Spleen (tissue), 7 donors: Measurements from ENCODE around the gene EVC.

ENCODE experiments used
- CTCF ChIP-seq, 11 experiments: fragments of 200-600 bp in 7 of 11; fragments of 450-650 bp in 4 of 11; sonication (generic) in 4 of 11; IDR thresholded peaks in 8 of 11; conservative IDR thresholded peaks in 3 of 11; 1 replicate in 7 of 11; 2 replicates in 4 of 11; pipeline versions ENCODE4 v1.4.0 to v1.8.0; 2016 to 2021; ENCODE audit warnings: antibody characterized with exemption in 11 of 11, inconsistent platforms in 4 of 11, mild to moderate bottlenecking in 1 of 11
- POLR2A ChIP-seq, 3 donors: fragments of 450-650 bp; IDR thresholded peaks; one replicate each; pipeline ENCODE4 v1.5.1; 2017; ENCODE audit warnings: antibody characterized with exemption in 3 of 3, mild to moderate bottlenecking in 1 of 3
- POLR2AphosphoS5 ChIP-seq, 3 donors: sonication (generic); formaldehyde crosslinking; IDR thresholded peaks; one replicate each; pipeline ENCODE4 v1.5.1; 2017; ENCODE audit warnings: antibody characterized with exemption in 3 of 3
- donor health status: DM: no; HTN: no; CAD: no; lungs with moderate emphysema.
- donor health status: DM: no; HTN: no; CAD: no.
- donor health status: DM: no; HTN: no; CAD: no.

GRCh38 chr4:5863461-5864113 is 152.6 kb downstream of the EVC start:
- TF ChIP-seq POLR2A (IDR thresholded peaks at IDR 0.05): no peak
- no peak for TF ChIP-seq CTCF (IDR thresholded peaks at IDR 0.05 in 8 of 11, conservative IDR thresholded peaks at IDR 0.05 in 3 of 11)
- TF ChIP-seq POLR2AphosphoS5 (IDR thresholded peaks at IDR 0.05): no peak
